ENCODE data around the gene TMPRSS4. TPM values are rescaled to one million over a fixed set of nuclear protein-coding genes. Genes with fewer than 3 reads are reported as not detected.

Gene TMPRSS4
- total and polyA plus RNA-seq, 2 experiments from 2014 or later: 0.10 to 0.58 TPM

DNA sequence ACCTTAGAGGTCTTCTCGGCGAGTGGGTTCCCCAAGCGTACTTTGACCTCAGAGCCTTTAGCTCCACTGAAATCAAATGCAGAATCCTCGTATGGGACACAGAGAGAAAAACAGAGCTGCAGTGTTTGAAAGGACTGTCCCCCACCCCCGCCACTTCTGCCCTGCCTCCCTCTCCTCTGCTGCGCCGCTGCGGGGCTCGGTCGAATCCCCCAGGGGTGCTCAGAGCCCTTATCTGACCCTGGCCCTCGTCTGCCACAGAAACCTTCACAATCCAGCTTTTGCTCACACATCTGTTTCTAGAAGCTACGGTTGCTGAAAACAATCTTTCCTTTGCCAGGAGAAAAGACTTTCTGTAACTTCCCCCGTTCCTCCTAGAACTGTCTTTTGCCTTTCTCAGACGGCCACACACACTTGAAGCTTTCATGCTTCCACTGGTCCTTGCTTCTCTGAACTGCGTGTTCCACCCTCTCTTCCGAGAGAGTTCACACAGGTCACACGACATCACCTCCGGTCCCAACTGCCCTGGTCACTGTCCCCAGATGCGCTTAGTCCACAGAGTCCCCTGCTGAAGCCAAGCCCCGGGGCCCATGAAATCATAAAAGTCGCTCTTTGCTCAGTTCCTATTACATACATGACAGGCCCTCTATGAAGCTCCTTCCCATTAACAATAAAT lies 6.1 kb downstream of the TMPRSS4 start (continued):
- TF ChIP-seq REST (IDR thresholded peaks at IDR 0.05; ENCODE audit: unreplicated experiment) (no peak), NANOG (IDR thresholded peaks at IDR 0.05; ENCODE audit: borderline replicate concordance) (no peak)

- H3K27ac Mint-ChIP-seq: no peak overlapping the region
- no peak for TF ChIP-seq POLR2AphosphoS5 (IDR thresholded peaks at IDR 0.05; ENCODE audit: low read depth)
- no peak for TF ChIP-seq CTCF (conservative IDR thresholded peaks at IDR 0.05; ENCODE audit: low read depth in 2 of 2)
- TF ChIP-seq JUNB (IDR thresholded peaks at IDR 0.05; ENCODE audit: unreplicated experiment): no peak
- TF ChIP-seq ZNF331 (CRISPR knock-in tag; IDR thresholded peaks at IDR 0.05; ENCODE audit: low read depth): no peak
- no peak for TF ChIP-seq ETS1 (IDR thresholded peaks at IDR 0.05)
- TF ChIP-seq REST (IDR thresholded peaks at IDR 0.05; ENCODE audit: unreplicated experiment): no peak
- no peak for TF ChIP-seq NANOG (IDR thresholded peaks at IDR 0.05; ENCODE audit: borderline replicate concordance)
- TF ChIP-seq ZNF114 (CRISPR knock-in tag; IDR thresholded peaks at IDR 0.05): no peak
- TF ChIP-seq EZH2 (IDR thresholded peaks at IDR 0.05; ENCODE audit: low read depth, unreplicated experiment): no peak
- no peak for TF ChIP-seq CREB1 (CRISPR knock-in tag; IDR thresholded peaks at IDR 0.05; ENCODE audit: low read depth)
These were observed 7.4 kb downstream of the TMPRSS4 start for GRCh38 chr11:118084247-118084646.

More at GRCh38 chr11:118084247-118084646, 7.4 kb downstream of the TMPRSS4 start:
- no peaks in the 10 kb centered on the region for H3K36me3 ChIP-seq (ENCODE audit: insufficient read depth)
- no peak overlapping the region for H3K4me3 ChIP-seq
- H2AFZ ChIP-seq: 0 out of 2 replicates have a peak overlapping the region, but pooled peaks have one; percentile 32
- H3K27ac ChIP-seq (ENCODE audit: low read depth): no peak overlapping the region
- no peaks in the 10 kb centered on the region for H4K20me1 ChIP-seq (replicated peaks; ENCODE audit: insufficient read depth)
- H3K4me2 ChIP-seq: no peak overlapping the region
- DNase-seq (ENCODE audit: low spot score) (no peak), ATAC-seq (no peak)
- peaks cover 10% of the 10 kb centered on the region for H3K4me1 Mint-ChIP-seq
- H3K79me2 ChIP-seq (replicated peaks; ENCODE audit: insufficient read depth): no peaks in the 10 kb centered on the region
- peaks cover 17% of the 10 kb centered on the region; the same call in 2 of the 3 replicates for H3K9me3 Mint-ChIP-seq
- no peaks in the 10 kb centered on the region for H3K27me3 ChIP-seq (ENCODE audit: insufficient read depth)
- no peaks in the 10 kb centered on the region; the same call in 2 of the 3 replicates for H3K36me3 Mint-ChIP-seq (ENCODE audit: low read depth)
- H3K27me3 Mint-ChIP-seq (ENCODE audit: insufficient read depth, low read depth, poor library complexity): no peaks in the 10 kb centered on the region
- no peak overlapping the region for H3K4me3 Mint-ChIP-seq
- no peaks in the 10 kb centered on the region for H3F3A ChIP-seq (replicated peaks; ENCODE audit: low read depth)
- no peaks in the 10 kb centered on the region for H3K4me1 ChIP-seq (ENCODE audit: insufficient read depth)
- no peaks in the 10 kb centered on the region for H3K9me2 ChIP-seq (ENCODE audit: insufficient read depth)
